Dermis microvascular lymphatic vessel endothelial cell (primary cell): ENCODE results near the gene ZMYND15. TPM values are rescaled to one million over a fixed set of nuclear protein-coding genes. Genes with fewer than 3 reads are reported as not detected.

Source experiments
- DNase-seq, 2 donors: peaks; one replicate each; pipeline versions ENCODE4 v3.0.0 to v3.0.0-alpha.2; 2010; ENCODE audit warnings: low read depth in 2 of 2
- total RNA-seq: library from RNA; depleted of rRNA; stranded (reverse); fragments of >200 nt; gene quantifications from 2 replicates; pipeline ENCODE4 v1.2.1, GENCODE V29; 2014

ZMYND15 gene
- total RNA-seq, 1 donor from 2014 or later, result not detected

DNA sequence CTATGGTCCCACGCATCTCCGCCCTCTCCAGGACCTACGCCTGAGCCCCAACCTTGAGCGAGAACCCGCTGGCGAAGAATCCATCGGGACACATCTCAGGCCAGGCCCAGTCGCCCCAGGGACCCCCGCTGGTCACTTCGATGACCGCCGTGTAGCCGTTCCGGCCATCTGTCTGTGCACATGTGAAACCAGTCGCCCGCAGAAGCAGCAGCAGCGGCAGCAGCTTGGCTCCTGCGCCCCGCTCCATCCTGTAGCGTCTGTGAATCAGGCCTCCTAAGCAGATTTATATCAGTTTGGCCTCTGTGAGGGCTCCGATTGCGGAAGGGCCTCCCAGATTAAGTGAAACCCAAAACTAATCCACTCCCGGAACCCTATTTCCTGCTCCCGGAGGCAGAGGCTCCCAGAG lies 46.5 kb downstream of the ZMYND15 start, which contains the start of gene VMO1:
TSS of gene VMO1 (minus strand) at position 259 of the 406 bp plus-strand sequence. CDS start at position 247, 12 bp downstream.
- DNase-seq, result peak in 1 of 2 donors; percentile 24

DNA sequence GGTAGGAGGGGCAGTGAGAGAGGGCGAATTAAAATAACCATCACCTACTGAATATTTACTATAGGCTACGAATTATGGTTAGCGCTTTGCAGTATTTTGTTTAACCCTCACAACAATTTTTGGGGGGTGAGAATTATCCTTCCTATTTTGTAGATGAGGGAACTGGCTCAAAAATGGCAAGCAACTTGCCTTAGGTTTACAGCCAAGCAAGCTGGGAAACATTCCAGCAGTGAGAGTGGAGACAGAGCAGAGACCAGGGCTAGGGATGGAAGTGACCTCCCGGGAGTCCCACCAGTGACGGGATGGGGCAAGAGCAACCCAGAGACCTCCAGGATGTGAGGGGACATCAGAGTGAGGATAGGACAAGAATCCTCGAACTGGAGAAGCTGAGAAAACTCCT lies 46.9 kb downstream of the ZMYND15 start:
- no peak for DNase-seq

DNA sequence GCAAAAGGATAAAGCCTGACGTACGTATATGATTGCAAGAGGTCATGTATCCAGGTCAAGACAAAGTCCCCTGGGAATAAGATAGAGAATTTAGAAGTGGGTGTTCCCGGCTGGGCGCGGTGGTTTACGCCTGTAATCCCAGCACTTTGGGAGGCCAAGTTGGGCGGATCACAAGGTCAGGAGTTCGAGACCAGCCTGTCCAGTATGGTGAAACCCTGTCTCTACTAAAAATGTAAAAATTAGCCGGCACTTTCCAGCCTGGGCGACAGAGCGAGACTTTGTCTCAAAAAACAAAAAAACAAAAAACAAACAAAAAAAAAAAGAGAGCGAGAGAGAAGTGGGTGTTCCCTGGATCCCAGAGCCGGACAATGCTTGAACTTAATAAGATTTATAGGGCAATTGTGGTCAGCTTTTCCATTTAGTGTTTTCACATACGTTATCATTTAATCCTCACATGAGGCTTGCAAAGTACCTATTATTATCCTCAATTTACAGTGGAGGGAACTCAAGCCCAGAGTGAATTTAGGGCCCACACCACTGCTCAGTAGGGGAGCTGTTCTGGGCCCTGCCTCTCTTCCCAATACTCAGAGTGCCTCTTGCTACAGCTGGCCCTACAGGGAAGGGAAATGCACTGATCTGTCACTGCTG lies 48.6 kb downstream of the ZMYND15 start:
- DNase-seq, result no peak

- DNase-seq, result no peak
Measured at GRCh38 chr17:4788807-4789700, 49.4 kb downstream of the ZMYND15 start, which contains the start of gene GLTPD2. TSS of gene GLTPD2 (plus strand) at chr17:4788964. CDS start at chr17:4789012, 48 bp downstream.

DNA sequence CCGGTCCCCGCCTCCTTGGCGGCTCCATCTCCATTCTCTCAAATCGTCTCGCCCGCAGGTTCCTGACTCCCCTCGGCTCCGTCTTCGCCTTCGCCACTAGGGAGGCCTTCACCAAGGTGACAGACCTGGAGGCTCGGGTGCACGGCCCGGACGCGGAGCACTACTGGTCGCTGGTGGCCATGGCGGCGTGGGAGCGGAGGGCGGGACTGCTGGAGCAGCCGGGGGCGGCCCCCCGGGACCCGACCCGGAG lies 50.0 kb downstream of the ZMYND15 start:
- DNase-seq, result no peak

- DNase-seq, result peak; percentile 55 to 90
Measured at GRCh38 chr17:4789951-4790704, 50.5 kb downstream of the ZMYND15 start.

DNA sequence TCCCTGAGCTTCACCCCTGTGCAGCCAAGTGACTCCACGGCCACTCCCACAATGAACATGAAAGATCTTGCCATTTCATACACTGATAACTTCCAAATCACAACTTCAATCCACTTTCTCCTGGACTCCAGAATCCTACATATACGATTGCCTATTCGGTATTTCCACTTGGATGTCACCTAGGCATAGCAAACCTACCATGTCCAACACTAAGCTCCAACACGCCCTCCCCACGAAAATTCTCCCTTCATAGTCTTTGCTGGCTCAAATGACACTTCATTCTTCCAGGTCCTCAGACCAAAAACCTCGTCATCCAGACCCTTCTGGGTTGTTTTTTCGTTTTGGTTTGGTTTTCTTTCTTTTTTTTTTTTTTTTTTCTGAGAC lies 51.1 kb downstream of the ZMYND15 start:
- no peak for DNase-seq

- no peak for DNase-seq
Measured at GRCh38 chr17:4795168-4795567, 55.5 kb downstream of the ZMYND15 start.

Other genes starting within 250 kb of the ZMYND15 start
- gene SPNS2, start 241.0 kb upstream of the ZMYND15 start, total RNA-seq, result 45.6 and 70.2 TPM in 2 replicates
- 29.7 and 34.3 TPM in 2 replicates for gene MYBBP1A, start 184.4 kb upstream of the ZMYND15 start, total RNA-seq
- not detected in 2 replicates for gene GGT6, start 179.3 kb upstream of the ZMYND15 start, total RNA-seq
- not detected in 2 replicates for gene SMTNL2, start 155.3 kb upstream of the ZMYND15 start, total RNA-seq
- not detected in 2 replicates for gene ALOX15, start 98.2 kb upstream of the ZMYND15 start, total RNA-seq
- gene PELP1, start 35.7 kb upstream of the ZMYND15 start, total RNA-seq, result 10.0 and 13.7 TPM in 2 replicates
- gene ARRB2, start 29.2 kb upstream of the ZMYND15 start, total RNA-seq, result 8.2 and 8.5 TPM in 2 replicates
- 7.8 and 13.7 TPM in 2 replicates for gene MED11, start 8.4 kb upstream of the ZMYND15 start, total RNA-seq
- gene CXCL16, start 95 bp downstream of the ZMYND15 start, total RNA-seq, result 1.2 and 2.4 TPM in 2 replicates
- not detected in 2 replicates for gene TM4SF5, start 32.1 kb downstream of the ZMYND15 start, total RNA-seq
- gene VMO1, start 46.5 kb downstream of the ZMYND15 start, total RNA-seq, result 0.38 and 0.39 TPM in 2 replicates
- not detected in 2 replicates for gene GLTPD2, start 49.1 kb downstream of the ZMYND15 start, total RNA-seq
- gene PSMB6, start 56.3 kb downstream of the ZMYND15 start, total RNA-seq, result 167 and 224 TPM in 2 replicates
- 22.6 and 35.4 TPM in 2 replicates for gene PLD2, start 67.3 kb downstream of the ZMYND15 start, total RNA-seq
- gene MINK1, start 93.5 kb downstream of the ZMYND15 start, total RNA-seq, result 20.5 and 32.9 TPM in 2 replicates
- 0.39 and 0.76 TPM in 2 replicates for gene C17orf107, start 159.7 kb downstream of the ZMYND15 start, total RNA-seq
- gene CHRNE, start 163.3 kb downstream of the ZMYND15 start, total RNA-seq, result 0.90 and 1.1 TPM in 2 replicates
- not detected in 2 replicates for gene GP1BA, start 192.4 kb downstream of the ZMYND15 start, total RNA-seq
- 47.4 and 62.8 TPM in 2 replicates for gene SLC25A11, start 200.2 kb downstream of the ZMYND15 start, total RNA-seq
- 12.5 and 15.8 TPM in 2 replicates for gene RNF167, start 200.4 kb downstream of the ZMYND15 start, total RNA-seq
- gene PFN1, start 208.7 kb downstream of the ZMYND15 start, total RNA-seq, result 450 and 458 TPM in 2 replicates
- 1.5 and 2.7 TPM in 2 replicates for gene ENO3, start 211.3 kb downstream of the ZMYND15 start, total RNA-seq
- 45.4 and 49.7 TPM in 2 replicates for gene SPAG7, start 228.0 kb downstream of the ZMYND15 start, total RNA-seq
- gene CAMTA2, start 247.8 kb downstream of the ZMYND15 start, total RNA-seq, result 2.3 and 7.5 TPM in 2 replicates